Activated T-helper 1 cell treated with anti-CD3 and anti-CD28 coated beads, Interleukin-12 subunit alpha, Interleukin-12 subunit beta, Interleukin-2, Interleukin-4 antibody, amounts not matched to agents 30 ng/mL and 10 ng/mL and 1 ng/mL, durations not matched to agents 14 hours and 24 hours and 36 hours (primary cell): ENCODE results near the gene CHCHD6. TPM values are rescaled to one million over a fixed set of nuclear protein-coding genes. Genes with fewer than 3 reads are reported as not detected.

Source experiments
- DNase-seq: peaks from one replicate; pipeline ENCODE4 v3.0.0; 2021; ENCODE audit warnings: low spot score
- H3K27ac Mint-ChIP-seq: one replicate; pipeline ENCODE4 v1.8.0; 2021; ENCODE audit warnings: mild to moderate bottlenecking, mixed read lengths
- H3K27me3 Mint-ChIP-seq: one replicate; pipeline ENCODE4 v1.8.0; 2022; ENCODE audit warnings: mild to moderate bottlenecking, moderate library complexity, mixed read lengths; ENCODE audit not compliant: insufficient read depth
- H3K36me3 Mint-ChIP-seq: one replicate; pipeline ENCODE4 v1.8.0; 2021; ENCODE audit warnings: low read depth, mixed read lengths
- H3K4me1 Mint-ChIP-seq: one replicate; pipeline ENCODE4 v1.8.0; 2021; ENCODE audit warnings: low read depth, mixed read lengths
- H3K4me3 Mint-ChIP-seq: one replicate; pipeline ENCODE4 v1.8.0; 2021; ENCODE audit warnings: mild to moderate bottlenecking, moderate library complexity, mixed read lengths
- H3K9me3 Mint-ChIP-seq: one replicate; pipeline ENCODE4 v1.8.0; 2021; ENCODE audit warnings: mixed read lengths
- intact Hi-C: fragments of 100-400 bp; cut with micrococcal nuclease; formaldehyde crosslinking; loops from one replicate; pipeline ENCODE4 v1.15.1; 2024
- total RNA-seq: library from RNA; stranded (reverse); gene quantifications from 2 replicates; pipeline ENCODE4 v1.2.3, GENCODE V29; 2022

CHCHD6 gene
- total RNA-seq, 1 donor from 2014 or later: 17.5 TPM

GRCh38 chr3:126696701-126697267, 7.3 kb upstream of the CHCHD6 start:
- Mint-ChIP-seq H3K4me1 (no peaks in the 10 kb centered on the region), H3K36me3 (no peaks in the 10 kb centered on the region), H3K9me3 (no peaks in the 10 kb centered on the region), H3K27ac (no peak overlapping the region), H3K4me3 (no peak overlapping the region), H3K27me3 (peaks cover 21% of the 10 kb centered on the region)
- DNase-seq: no peak
- intact Hi-C loops: no loop called here

GRCh38 chr3:126699011-126699410, 5.0 kb upstream of the CHCHD6 start:
- peaks cover 27% of the 10 kb centered on the region for H3K27me3 Mint-ChIP-seq
- H3K9me3 Mint-ChIP-seq: no peaks in the 10 kb centered on the region

GRCh38 chr3:126704494-126705214, 614 bp downstream of the CHCHD6 start:
- intact Hi-C loops: loop anchor here (1.0 to 10.0 kb wide), 12 partner anchors 50 to 1348 kb away; partner anchors contain the start of genes KLF15, MCM2, OSBPL11 and SEC61A1
- Mint-ChIP-seq H3K4me1 (peaks cover 24% of the 10 kb centered on the region), H3K27ac (no peak overlapping the region), H3K9me3 (no peaks in the 10 kb centered on the region), H3K4me3 (peak overlapping the region; percentile 96), H3K36me3 (peaks cover 2% of the 10 kb centered on the region), H3K27me3 (peaks cover 36% of the 10 kb centered on the region)
- DNase-seq: no peak

More at GRCh38 chr3:126699011-126699410, 5.0 kb upstream of the CHCHD6 start:
- H3K4me1 Mint-ChIP-seq: peaks cover 9% of the 10 kb centered on the region
- intact Hi-C loops: no loop called here
- H3K27ac Mint-ChIP-seq: no peak overlapping the region
- no peaks in the 10 kb centered on the region for H3K36me3 Mint-ChIP-seq
- no peak for DNase-seq
- no peak overlapping the region for H3K4me3 Mint-ChIP-seq

GRCh38 chr3:126706631-126707030, 2.6 kb downstream of the CHCHD6 start:
- Mint-ChIP-seq H3K27me3 (peaks cover 21% of the 10 kb centered on the region), H3K27ac (no peak overlapping the region), H3K4me1 (peaks cover 24% of the 10 kb centered on the region), H3K4me3 (no peak overlapping the region), H3K9me3 (no peaks in the 10 kb centered on the region), H3K36me3 (peaks cover 2% of the 10 kb centered on the region)
- intact Hi-C loops: loop anchor here (10.0 kb wide), 3 partner anchors 622 to 838 kb away; partner anchors contain the start of gene SLC41A3
- DNase-seq: no peak

GRCh38 chr3:126711121-126711760, 7.2 kb downstream of the CHCHD6 start:
- no peak for DNase-seq
- H3K4me1 Mint-ChIP-seq: no peaks in the 10 kb centered on the region
- intact Hi-C loops: no loop called here
- H3K4me3 Mint-ChIP-seq: no peak overlapping the region
- no peak overlapping the region for H3K27ac Mint-ChIP-seq
- no peaks in the 10 kb centered on the region for H3K9me3 Mint-ChIP-seq
- H3K36me3 Mint-ChIP-seq: no peaks in the 10 kb centered on the region
- H3K27me3 Mint-ChIP-seq: no peaks in the 10 kb centered on the region

GRCh38 chr3:126713199-126713598, 9.2 kb downstream of the CHCHD6 start:
- Mint-ChIP-seq H3K27me3 (no peaks in the 10 kb centered on the region), H3K9me3 (no peaks in the 10 kb centered on the region), H3K36me3 (no peaks in the 10 kb centered on the region), H3K4me1 (no peaks in the 10 kb centered on the region), H3K4me3 (no peak overlapping the region), H3K27ac (no peak overlapping the region)
- no peak for DNase-seq
- intact Hi-C loops: no loop called here

GRCh38 chr3:126714276-126714900, 10.3 kb downstream of the CHCHD6 start:
- Mint-ChIP-seq H3K27ac (no peak overlapping the region), H3K27me3 (no peaks in the 10 kb centered on the region), H3K36me3 (no peaks in the 10 kb centered on the region), H3K4me3 (no peak overlapping the region), H3K4me1 (no peaks in the 10 kb centered on the region), H3K9me3 (no peaks in the 10 kb centered on the region)
- DNase-seq: no peak
- intact Hi-C loops: no loop called here

GRCh38 chr3:126714921-126715320, 10.9 kb downstream of the CHCHD6 start:
- Mint-ChIP-seq H3K36me3 (no peaks in the 10 kb centered on the region), H3K4me3 (no peak overlapping the region), H3K4me1 (no peaks in the 10 kb centered on the region), H3K27ac (no peak overlapping the region), H3K9me3 (no peaks in the 10 kb centered on the region), H3K27me3 (no peaks in the 10 kb centered on the region)
- intact Hi-C loops: no loop called here
- no peak for DNase-seq

GRCh38 chr3:126715432-126715831, 11.4 kb downstream of the CHCHD6 start:
- Mint-ChIP-seq H3K9me3 (no peaks in the 10 kb centered on the region), H3K36me3 (no peaks in the 10 kb centered on the region), H3K4me1 (no peaks in the 10 kb centered on the region), H3K27ac (no peak overlapping the region), H3K27me3 (no peaks in the 10 kb centered on the region), H3K4me3 (no peak overlapping the region)
- intact Hi-C loops: no loop called here
- no peak for DNase-seq

- Mint-ChIP-seq H3K36me3 (no peaks in the 10 kb centered on the region), H3K27ac (no peak overlapping the region), H3K4me1 (no peaks in the 10 kb centered on the region), H3K9me3 (no peaks in the 10 kb centered on the region), H3K27me3 (no peaks in the 10 kb centered on the region), H3K4me3 (no peak overlapping the region)
- no peak for DNase-seq
- intact Hi-C loops: no loop called here
Observed at GRCh38 chr3:126716057-126716456, 12.0 kb downstream of the CHCHD6 start.

- no peak overlapping the region for H3K4me3 Mint-ChIP-seq
- H3K27ac Mint-ChIP-seq: no peak overlapping the region
- DNase-seq: no peak
- H3K36me3 Mint-ChIP-seq: no peaks in the 10 kb centered on the region
- H3K9me3 Mint-ChIP-seq: no peaks in the 10 kb centered on the region
- H3K4me1 Mint-ChIP-seq: no peaks in the 10 kb centered on the region
- intact Hi-C loops: no loop called here
- no peaks in the 10 kb centered on the region for H3K27me3 Mint-ChIP-seq
Observed at GRCh38 chr3:126718561-126719445, 14.8 kb downstream of the CHCHD6 start.

- no peaks in the 10 kb centered on the region for H3K27me3 Mint-ChIP-seq
- DNase-seq: no peak
- H3K27ac Mint-ChIP-seq: no peak overlapping the region
- H3K4me3 Mint-ChIP-seq: no peak overlapping the region
- no peaks in the 10 kb centered on the region for H3K36me3 Mint-ChIP-seq
- intact Hi-C loops: no loop called here
- H3K4me1 Mint-ChIP-seq: no peaks in the 10 kb centered on the region
- H3K9me3 Mint-ChIP-seq: no peaks in the 10 kb centered on the region
Observed at GRCh38 chr3:126720596-126720995, 16.6 kb downstream of the CHCHD6 start.
